Measurements from ENCODE around the gene GREB1.

GREB1 gene

DNA sequence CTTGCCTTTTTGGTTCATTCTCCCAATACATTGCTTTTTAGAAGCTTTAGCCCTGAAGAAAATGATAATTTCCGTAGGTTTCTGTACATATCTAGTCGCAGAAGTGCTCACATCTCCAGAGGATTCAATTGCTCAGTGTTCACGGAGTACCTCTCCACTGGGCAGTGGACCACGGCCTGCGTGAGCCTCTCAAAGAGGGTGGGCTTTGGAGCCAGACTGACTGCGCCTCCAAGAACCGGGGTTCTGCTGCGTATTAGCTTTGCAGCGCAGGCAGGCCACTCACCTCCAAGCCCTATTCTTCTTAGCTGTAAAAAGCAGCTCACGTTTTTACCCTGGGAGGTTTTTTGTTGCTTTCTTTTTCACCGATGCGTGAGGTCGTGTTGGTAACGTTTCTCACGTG lies 100.7 kb downstream of the GREB1 start:
- TF ChIP-seq CTCF (IDR thresholded peaks at IDR 0.05; ENCODE audit: control insufficient read depth, extremely low read depth, insufficient read depth) = no peak
- no peak for DNase-seq (ENCODE audit: low read depth)
- H3K4me3 ChIP-seq (ENCODE audit: low read depth, low read length) = no peak overlapping the region

GRCh38 chr2:11635141-11635540 lies 101.3 kb downstream of the GREB1 start:
- DNase-seq (ENCODE audit: low read depth) = no peak
- no peak overlapping the region for H3K4me3 ChIP-seq (ENCODE audit: low read depth, low read length)
- no peak for TF ChIP-seq CTCF (IDR thresholded peaks at IDR 0.05; ENCODE audit: control insufficient read depth, extremely low read depth, insufficient read depth)

GRCh38 chr2:11636593-11637295 lies 102.9 kb downstream of the GREB1 start:
- DNase-seq (ENCODE audit: low read depth) = no peak
- H3K4me3 ChIP-seq (ENCODE audit: low read depth, low read length) = no peak overlapping the region
- TF ChIP-seq CTCF (IDR thresholded peaks at IDR 0.05; ENCODE audit: control insufficient read depth, extremely low read depth, insufficient read depth) = no peak

- TF ChIP-seq CTCF (IDR thresholded peaks at IDR 0.05; ENCODE audit: control insufficient read depth, extremely low read depth, insufficient read depth) = no peak
- DNase-seq (ENCODE audit: low read depth) = no peak
- no peak overlapping the region for H3K4me3 ChIP-seq (ENCODE audit: low read depth, low read length)
Observed at GRCh38 chr2:11637546-11637945, 103.7 kb downstream of the GREB1 start.

DNA sequence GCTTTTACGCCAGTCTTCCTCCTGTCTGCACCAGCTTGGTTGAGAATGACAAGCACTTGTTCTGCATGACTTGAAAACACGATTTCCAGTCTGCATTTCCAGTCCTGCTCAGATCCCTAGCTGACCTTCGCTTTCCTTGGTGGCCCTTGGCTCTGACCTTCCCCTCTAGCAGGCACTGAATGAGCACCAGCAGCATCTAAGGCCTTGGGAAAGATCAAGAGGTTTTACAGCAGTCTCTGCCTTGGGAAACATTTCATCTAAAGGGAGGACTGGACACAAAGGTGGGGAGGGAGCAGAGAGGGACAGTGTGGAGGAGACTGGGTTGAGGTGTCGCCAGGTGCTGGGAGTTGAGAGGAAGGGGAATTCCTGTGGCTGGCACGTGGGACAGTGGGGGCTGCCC lies 105.7 kb downstream of the GREB1 start:
- no peak for DNase-seq (ENCODE audit: low read depth)
- H3K4me3 ChIP-seq (ENCODE audit: low read depth, low read length) = no peak overlapping the region
- no peak for TF ChIP-seq CTCF (IDR thresholded peaks at IDR 0.05; ENCODE audit: control insufficient read depth, extremely low read depth, insufficient read depth)

- TF ChIP-seq CTCF (IDR thresholded peaks at IDR 0.05; ENCODE audit: control insufficient read depth, extremely low read depth, insufficient read depth) = no peak
- no peak overlapping the region for H3K4me3 ChIP-seq (ENCODE audit: low read depth, low read length)
- DNase-seq (ENCODE audit: low read depth) = no peak
Observed at GRCh38 chr2:11640132-11640531, 106.3 kb downstream of the GREB1 start.

DNA sequence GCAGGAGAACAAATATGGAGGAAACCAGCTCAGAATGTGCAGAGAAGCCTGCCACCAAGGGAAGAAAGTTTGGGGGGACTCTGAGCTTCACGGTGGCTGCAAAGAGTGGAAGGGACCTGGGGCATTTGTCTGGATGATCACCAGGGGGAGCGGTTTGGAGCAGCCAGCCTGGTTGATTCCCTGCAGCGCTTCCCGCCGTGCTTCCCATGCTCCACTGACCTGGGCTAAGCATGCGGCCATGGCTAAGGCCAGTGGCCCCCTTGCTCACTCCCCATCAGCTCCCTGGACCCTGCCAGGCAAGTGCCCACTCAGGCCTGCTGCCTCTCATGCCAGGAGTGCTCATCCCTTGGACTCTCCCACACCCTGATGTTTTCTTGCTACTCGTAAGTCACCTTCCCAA lies 109.1 kb downstream of the GREB1 start:
- no peak overlapping the region for H3K4me3 ChIP-seq (ENCODE audit: low read depth, low read length)
- DNase-seq (ENCODE audit: low read depth) = no peak
- TF ChIP-seq CTCF (IDR thresholded peaks at IDR 0.05; ENCODE audit: control insufficient read depth, extremely low read depth, insufficient read depth) = no peak

Measured in LNCaP clone FGC (cell line).